ENCODE results near the gene NOL6. TPM values are rescaled to one million over a fixed set of nuclear protein-coding genes. Genes with fewer than 3 reads are reported as not detected.
A peak's percentile ranks its signal among the peaks of the same experiment; 100 is the strongest.

Gene NOL6
- polyA plus RNA-seq, 2 of the 4 experiments (the other 2 are of a cell fraction): 49.5 to 52.0 TPM

DNA sequence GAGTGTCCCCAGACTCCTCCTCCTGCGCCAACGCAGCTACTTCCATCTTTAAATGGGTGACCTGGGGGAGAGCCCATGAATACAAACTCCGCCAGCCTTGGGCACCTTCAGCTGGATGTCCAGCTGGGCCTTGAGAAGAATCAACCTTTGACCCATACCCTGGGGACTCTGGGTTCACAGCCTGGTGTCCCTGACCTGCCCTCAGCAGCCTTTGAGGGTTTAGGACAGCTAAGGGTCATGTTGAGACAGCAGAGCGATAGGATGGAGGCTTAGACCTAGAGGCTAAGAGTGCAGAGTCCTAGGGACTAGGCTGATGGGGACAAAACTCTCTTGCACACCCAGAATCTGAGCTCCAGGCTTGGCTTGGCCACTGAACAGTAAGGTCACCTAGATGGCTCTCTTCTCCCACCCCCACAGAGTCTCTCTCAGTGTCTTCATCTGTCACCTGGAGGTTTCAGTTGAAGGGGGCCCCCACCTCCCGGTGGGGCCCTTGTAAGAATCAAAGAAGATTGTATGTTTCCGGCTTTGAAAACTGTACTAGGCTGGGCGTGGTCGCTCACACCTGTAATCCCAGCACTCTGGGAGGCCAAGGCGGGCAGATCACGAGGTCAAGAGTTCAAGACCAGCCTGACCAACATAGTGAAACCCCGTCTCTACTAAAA lies 19.6 kb downstream of the NOL6 start:
- Histone ChIP-seq H3K4me2 (no peak overlapping the region), H3K4me3 (no peak overlapping the region), H3K27ac (peak overlapping the region in 1 of 2 experiments; percentile 83; a peak in 3 of 6 replicates), H3K9me3 (no peaks in the 10 kb centered on the region), H3K4me1 (peaks cover 33% of the 10 kb centered on the region)
- WGBS (ENCODE audit: missing lambda C conversion rate): 89% methylated on average over 11 of the region's 11 CpGs
- ChIA-PET CTCF (interaction anchor here (1.0 to 41.9 kb wide), 13 partner anchors 4 to 228 kb away, joined by 3 to 834 read pairs (median 6); partner anchors contain the start of genes AQP3, AQP7 and NOL6), POLR2A (interaction anchor here (1.3 kb wide), 1 partner anchor 19 kb away, joined by 5 read pairs; the partner anchor contains the start of gene NOL6)
- FAIRE-seq: no peak
- no peak for DNase-seq (ENCODE audit: low read depth in 1 of 2, low spot score in 1 of 2)
- ATAC-seq: no peak
- TF ChIP-seq, protein P1, sequence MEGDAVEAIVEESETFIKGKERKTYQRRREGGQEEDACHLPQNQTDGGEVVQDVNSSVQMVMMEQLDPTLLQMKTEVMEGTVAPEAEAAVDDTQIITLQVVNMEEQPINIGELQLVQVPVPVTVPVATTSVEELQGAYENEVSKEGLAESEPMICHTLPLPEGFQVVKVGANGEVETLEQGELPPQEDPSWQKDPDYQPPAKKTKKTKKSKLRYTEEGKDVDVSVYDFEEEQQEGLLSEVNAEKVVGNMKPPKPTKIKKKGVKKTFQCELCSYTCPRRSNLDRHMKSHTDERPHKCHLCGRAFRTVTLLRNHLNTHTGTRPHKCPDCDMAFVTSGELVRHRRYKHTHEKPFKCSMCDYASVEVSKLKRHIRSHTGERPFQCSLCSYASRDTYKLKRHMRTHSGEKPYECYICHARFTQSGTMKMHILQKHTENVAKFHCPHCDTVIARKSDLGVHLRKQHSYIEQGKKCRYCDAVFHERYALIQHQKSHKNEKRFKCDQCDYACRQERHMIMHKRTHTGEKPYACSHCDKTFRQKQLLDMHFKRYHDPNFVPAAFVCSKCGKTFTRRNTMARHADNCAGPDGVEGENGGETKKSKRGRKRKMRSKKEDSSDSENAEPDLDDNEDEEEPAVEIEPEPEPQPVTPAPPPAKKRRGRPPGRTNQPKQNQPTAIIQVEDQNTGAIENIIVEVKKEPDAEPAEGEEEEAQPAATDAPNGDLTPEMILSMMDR (IDR thresholded peaks at IDR 0.05): no peak
- no peak for TF ChIP-seq TP53 (CRISPR knock-in tag; IDR thresholded peaks at IDR 0.05)
- TF ChIP-seq, protein P2, sequence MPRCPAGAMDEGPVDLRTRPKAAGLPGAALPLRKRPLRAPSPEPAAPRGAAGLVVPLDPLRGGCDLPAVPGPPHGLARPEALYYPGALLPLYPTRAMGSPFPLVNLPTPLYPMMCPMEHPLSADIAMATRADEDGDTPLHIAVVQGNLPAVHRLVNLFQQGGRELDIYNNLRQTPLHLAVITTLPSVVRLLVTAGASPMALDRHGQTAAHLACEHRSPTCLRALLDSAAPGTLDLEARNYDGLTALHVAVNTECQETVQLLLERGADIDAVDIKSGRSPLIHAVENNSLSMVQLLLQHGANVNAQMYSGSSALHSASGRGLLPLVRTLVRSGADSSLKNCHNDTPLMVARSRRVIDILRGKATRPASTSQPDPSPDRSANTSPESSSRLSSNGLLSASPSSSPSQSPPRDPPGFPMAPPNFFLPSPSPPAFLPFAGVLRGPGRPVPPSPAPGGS (IDR thresholded peaks at IDR 0.05): no peak
- TF ChIP-seq FOSB (CRISPR knock-in tag; IDR thresholded peaks at IDR 0.05): no peak
- TF ChIP-seq, protein P3, sequence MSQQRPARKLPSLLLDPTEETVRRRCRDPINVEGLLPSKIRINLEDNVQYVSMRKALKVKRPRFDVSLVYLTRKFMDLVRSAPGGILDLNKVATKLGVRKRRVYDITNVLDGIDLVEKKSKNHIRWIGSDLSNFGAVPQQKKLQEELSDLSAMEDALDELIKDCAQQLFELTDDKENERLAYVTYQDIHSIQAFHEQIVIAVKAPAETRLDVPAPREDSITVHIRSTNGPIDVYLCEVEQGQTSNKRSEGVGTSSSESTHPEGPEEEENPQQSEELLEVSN (IDR thresholded peaks at IDR 0.05; ENCODE audit: borderline replicate concordance, low read depth): no peak

DNA sequence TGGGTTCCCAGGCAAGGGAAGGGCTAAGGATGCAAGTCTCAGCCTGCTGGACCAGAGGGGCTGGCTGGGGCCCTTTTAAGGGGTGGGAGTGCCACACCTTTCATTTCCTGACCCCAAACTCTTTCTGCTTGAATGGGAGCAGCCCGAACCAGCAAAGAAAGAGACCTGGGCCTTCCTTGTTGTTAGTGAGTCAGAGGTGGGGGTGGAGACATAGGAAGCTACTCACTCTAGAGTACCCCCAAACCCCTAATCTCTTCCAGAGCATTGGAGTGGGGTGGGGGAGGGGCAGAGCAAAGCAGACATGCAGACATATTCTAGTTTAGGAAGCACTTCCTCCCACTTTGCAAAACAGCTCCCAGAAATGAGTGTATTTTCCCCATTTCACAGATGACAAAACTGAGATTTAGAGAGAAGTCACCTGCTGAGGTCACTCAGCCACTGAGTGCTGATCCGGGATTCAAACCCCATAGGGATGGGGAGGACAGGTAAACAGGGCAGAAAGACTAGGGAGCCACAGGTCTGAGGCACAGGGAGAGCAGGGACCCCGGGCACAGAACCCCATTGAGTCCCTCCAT lies 20.4 kb downstream of the NOL6 start:
- ATAC-seq (0 out of 6 replicates have a peak, but pooled peaks of 1 of the 2 experiments have one; percentile 1), FAIRE-seq (no peak), DNase-seq (ENCODE audit: low read depth in 1 of 2, low spot score in 1 of 2) (no peak)
- Histone ChIP-seq H3K27ac (peak overlapping the region; percentile 60 to 83), H3K4me3 (no peak overlapping the region), H3K4me1 (peaks cover 26% of the 10 kb centered on the region), H3K9me3 (no peaks in the 10 kb centered on the region), H3K4me2 (peak overlapping the region; percentile 46)
- WGBS (ENCODE audit: missing lambda C conversion rate): 56% methylated on average over 3 of the region's 3 CpGs
- POLR2A ChIA-PET: interaction anchor here (0.8 to 1.3 kb wide), 2 partner anchors 20 to 50 kb away, joined by 4 to 5 read pairs; partner anchors contain the start of gene NOL6
- CTCF ChIA-PET: interaction anchor here (0.6 to 41.9 kb wide), 25 partner anchors 4 to 376 kb away, joined by 3 to 834 read pairs (median 5); partner anchors contain the start of genes AQP3, AQP7, BAG1 and CHMP5
- TF ChIP-seq NR3C1 (IDR thresholded peaks at IDR 0.05) (no peak), JUN (IDR thresholded peaks at IDR 0.05) (no peak), KDM1A (IDR thresholded peaks at IDR 0.05; ENCODE audit: low read depth) (0 out of 2 replicates have a peak, but pooled peaks have one; percentile 29), FOSL2 (IDR thresholded peaks at IDR 0.05) (no peak), FOSL2 (CRISPR knock-in tag; IDR thresholded peaks at IDR 0.05) (no peak)
- TF ChIP-seq, protein P4, sequence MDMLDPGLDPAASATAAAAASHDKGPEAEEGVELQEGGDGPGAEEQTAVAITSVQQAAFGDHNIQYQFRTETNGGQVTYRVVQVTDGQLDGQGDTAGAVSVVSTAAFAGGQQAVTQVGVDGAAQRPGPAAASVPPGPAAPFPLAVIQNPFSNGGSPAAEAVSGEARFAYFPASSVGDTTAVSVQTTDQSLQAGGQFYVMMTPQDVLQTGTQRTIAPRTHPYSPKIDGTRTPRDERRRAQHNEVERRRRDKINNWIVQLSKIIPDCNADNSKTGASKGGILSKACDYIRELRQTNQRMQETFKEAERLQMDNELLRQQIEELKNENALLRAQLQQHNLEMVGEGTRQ (IDR thresholded peaks at IDR 0.05): no peak
- TF ChIP-seq, protein P5, sequence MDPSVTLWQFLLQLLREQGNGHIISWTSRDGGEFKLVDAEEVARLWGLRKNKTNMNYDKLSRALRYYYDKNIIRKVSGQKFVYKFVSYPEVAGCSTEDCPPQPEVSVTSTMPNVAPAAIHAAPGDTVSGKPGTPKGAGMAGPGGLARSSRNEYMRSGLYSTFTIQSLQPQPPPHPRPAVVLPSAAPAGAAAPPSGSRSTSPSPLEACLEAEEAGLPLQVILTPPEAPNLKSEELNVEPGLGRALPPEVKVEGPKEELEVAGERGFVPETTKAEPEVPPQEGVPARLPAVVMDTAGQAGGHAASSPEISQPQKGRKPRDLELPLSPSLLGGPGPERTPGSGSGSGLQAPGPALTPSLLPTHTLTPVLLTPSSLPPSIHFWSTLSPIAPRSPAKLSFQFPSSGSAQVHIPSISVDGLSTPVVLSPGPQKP (IDR thresholded peaks at IDR 0.05; ENCODE audit: low read depth, low read length): no peak

DNA sequence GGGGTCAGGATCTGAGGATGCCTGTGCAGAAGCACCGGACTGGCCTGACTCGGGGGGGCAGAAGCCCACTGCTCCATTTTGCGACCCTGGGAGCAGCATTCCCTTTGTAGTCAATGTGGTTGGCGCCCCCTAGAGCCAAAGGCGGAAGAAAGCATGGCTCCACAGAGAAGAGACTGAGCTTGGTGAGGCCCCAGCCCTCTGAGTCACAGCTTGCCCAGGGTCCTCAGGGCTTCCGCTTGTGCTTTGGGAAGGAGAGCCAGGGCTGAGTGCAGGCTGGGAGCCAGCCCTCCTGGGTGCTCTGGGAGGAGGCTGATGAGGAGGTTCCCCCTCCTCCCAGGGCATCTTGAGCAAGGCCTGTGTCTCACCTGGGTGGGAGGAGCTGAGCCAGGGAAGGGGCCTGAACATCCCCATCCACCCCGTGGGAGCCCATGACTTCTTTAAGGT lies 20.9 kb downstream of the NOL6 start:
- peak; percentile 84 for FAIRE-seq

More for the DNA sequence above, 20.9 kb downstream of the NOL6 start:
- peak; percentile 80 to 88 for DNase-seq (ENCODE audit: low read depth in 1 of 2, low spot score in 1 of 2)
- CTCF ChIA-PET: interaction anchor here (0.6 to 41.9 kb wide), 23 partner anchors 3 to 377 kb away, joined by 3 to 834 read pairs (median 5); partner anchors contain the start of genes AQP3, AQP7, BAG1 and CHMP5
- TF ChIP-seq RAD21 (conservative IDR thresholded peaks at IDR 0.05 in 1 of 2, IDR thresholded peaks at IDR 0.05 in 1 of 2) (peak; percentile 79 to 82), FOSL2 (IDR thresholded peaks at IDR 0.05) (no peak), FOSL2 (CRISPR knock-in tag; IDR thresholded peaks at IDR 0.05) (peak; percentile 68), POLR2AphosphoS2 (conservative IDR thresholded peaks at IDR 0.05; ENCODE audit: low read length) (no peak), CEBPB (IDR thresholded peaks at IDR 0.05) (no peak), SMC3 (IDR thresholded peaks at IDR 0.05) (peak; percentile 80)
- TF ChIP-seq, protein P6, sequence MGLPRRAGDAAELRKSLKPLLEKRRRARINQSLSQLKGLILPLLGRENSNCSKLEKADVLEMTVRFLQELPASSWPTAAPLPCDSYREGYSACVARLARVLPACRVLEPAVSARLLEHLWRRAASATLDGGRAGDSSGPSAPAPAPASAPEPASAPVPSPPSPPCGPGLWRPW (IDR thresholded peaks at IDR 0.05): no peak
- TF ChIP-seq, protein P1 (IDR thresholded peaks at IDR 0.05): peak; percentile 87
- WGBS (ENCODE audit: missing lambda C conversion rate): 4% methylated on average over 7 of the region's 7 CpGs
- POLR2A ChIA-PET: interaction anchor here (0.8 to 1.3 kb wide), 2 partner anchors 21 to 49 kb away, joined by 4 to 5 read pairs; partner anchors contain the start of gene NOL6
- ATAC-seq: peak; percentile 88 to 92
- Histone ChIP-seq H3K4me2 (peak overlapping the region; percentile 46), H3K27ac (peak overlapping the region; percentile 60 to 83), H3K4me3 (no peak overlapping the region), H3K9me3 (no peaks in the 10 kb centered on the region), H3K4me1 (peaks cover 23% of the 10 kb centered on the region)
